ENCODE results near the gene NEDD9. TPM values are rescaled to one million over a fixed set of nuclear protein-coding genes. Genes with fewer than 3 reads are reported as not detected.

NEDD9 gene
- total and polyA plus RNA-seq, 2 of the 13 experiments (the other 11 are each of a cell fraction or from before 2014, with no cell fraction given): 27.1 to 389 TPM

- TF ChIP-seq SRF (IDR thresholded peaks at IDR 0.05; ENCODE audit: low read depth, low read length) (no peak), ZNF143 (CRISPR knock-in tag; IDR thresholded peaks at IDR 0.05) (0 out of 2 replicates have a peak, but pooled peaks have one; percentile 22), TRIM24 (CRISPR knock-in tag; IDR thresholded peaks at IDR 0.05) (0 out of 2 replicates have a peak, but pooled peaks have one; percentile 18), TBX2 (CRISPR knock-in tag; IDR thresholded peaks at IDR 0.05; ENCODE audit: borderline replicate concordance) (0 out of 2 replicates have a peak, but pooled peaks have one; percentile 33), ZNF800 (CRISPR knock-in tag; IDR thresholded peaks at IDR 0.05) (0 out of 2 replicates have a peak, but pooled peaks have one; percentile 33), ZNF720 (CRISPR knock-in tag; IDR thresholded peaks at IDR 0.05) (no peak), ARNTL (CRISPR knock-in tag; IDR thresholded peaks at IDR 0.05) (no peak), SSRP1 (CRISPR knock-in tag; IDR thresholded peaks at IDR 0.05) (peak; percentile 34; the same call in 1 of the 2 replicates), RNF2 (conservative IDR thresholded peaks at IDR 0.05; ENCODE audit: low read depth) (no peak), NPAS2 (CRISPR knock-in tag; IDR thresholded peaks at IDR 0.05; ENCODE audit: borderline replicate concordance) (0 out of 2 replicates have a peak, but pooled peaks have one; percentile 17), ZNF691 (CRISPR knock-in tag; IDR thresholded peaks at IDR 0.05; ENCODE audit: borderline replicate concordance, low read depth) (0 out of 2 replicates have a peak, but pooled peaks have one; percentile 26), PHF5A (CRISPR knock-in tag; IDR thresholded peaks at IDR 0.05; ENCODE audit: low read depth, unreplicated experiment) (peak; percentile 16), ZBTB33 (CRISPR knock-in tag; IDR thresholded peaks at IDR 0.05) (0 out of 2 replicates have a peak, but pooled peaks have one; percentile 7), ZNF883 (CRISPR knock-in tag; IDR thresholded peaks at IDR 0.05; ENCODE audit: not compliant biosample characterization) (peak; percentile 28), ZNF263 (CRISPR knock-in tag; IDR thresholded peaks at IDR 0.05) (0 out of 2 replicates have a peak, but pooled peaks have one; percentile 23), ZNF605 (CRISPR knock-in tag; IDR thresholded peaks at IDR 0.05) (0 out of 2 replicates have a peak, but pooled peaks have one; percentile 10), SALL1 (CRISPR knock-in tag; IDR thresholded peaks at IDR 0.05) (peak; percentile 25; the same call in 1 of the 2 replicates), ZNF274 (CRISPR knock-in tag; IDR thresholded peaks at IDR 0.05) (0 out of 2 replicates have a peak, but pooled peaks have one; percentile 34), ZFP37 (CRISPR knock-in tag; IDR thresholded peaks at IDR 0.05; ENCODE audit: borderline replicate concordance) (0 out of 2 replicates have a peak, but pooled peaks have one; percentile 16), NFIB (CRISPR knock-in tag; IDR thresholded peaks at IDR 0.05; ENCODE audit: borderline replicate concordance) (0 out of 2 replicates have a peak, but pooled peaks have one; percentile 35), NFE2L1 (CRISPR knock-in tag; IDR thresholded peaks at IDR 0.05; ENCODE audit: borderline replicate concordance) (no peak), FLYWCH1 (CRISPR knock-in tag; IDR thresholded peaks at IDR 0.05) (0 out of 2 replicates have a peak, but pooled peaks have one; percentile 24), MED1 (CRISPR knock-in tag; IDR thresholded peaks at IDR 0.05) (peak; percentile 37)
Observed at GRCh38 chr6:11189865-11190624, 42.4 kb downstream of the NEDD9 start (continued).

Data from HepG2 (cell line).